ENCODE data around the gene ZNF791. TPM values are rescaled to one million over a fixed set of nuclear protein-coding genes. Genes with fewer than 3 reads are reported as not detected.

The ZNF791 gene
- total and polyA plus RNA-seq, 9 donors, result 13.6 to 44.3 (median 34.0) TPM

DNA sequence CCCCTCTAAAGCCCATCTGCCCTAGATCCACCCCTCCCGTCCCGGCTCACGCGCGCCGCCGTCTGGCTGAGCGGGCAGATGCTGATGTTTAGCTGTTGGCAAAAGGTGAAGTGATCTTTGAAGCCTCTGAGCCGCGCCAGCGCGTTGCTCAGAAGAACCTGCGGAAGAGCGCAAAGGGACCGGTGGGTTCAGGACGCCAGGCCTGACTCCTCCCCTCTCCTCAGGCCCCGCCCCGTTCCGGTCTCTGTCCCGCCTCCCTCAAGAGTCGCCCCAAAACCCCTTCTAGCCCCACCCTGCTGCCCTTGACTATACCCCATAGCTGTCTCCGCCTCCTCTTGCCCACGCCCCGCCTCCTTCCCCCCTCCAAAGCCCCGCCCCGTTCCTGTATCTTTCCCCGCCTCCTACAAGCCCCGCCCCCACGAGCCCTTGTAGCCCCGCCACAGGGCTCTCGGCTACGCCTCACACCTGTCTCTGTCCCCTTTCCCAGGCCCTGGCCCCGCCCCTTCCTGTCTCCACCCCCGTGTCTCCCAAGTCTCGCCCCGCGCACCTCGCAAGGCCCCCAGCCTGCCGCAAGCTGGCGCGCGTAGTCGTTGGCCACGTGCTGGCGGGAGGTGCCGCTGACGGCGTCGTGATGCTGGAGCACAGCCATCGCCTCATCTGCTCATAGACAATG is 46.3 kb downstream of the ZNF791 start:
- no peak for DNase-seq
- H3K36me3 ChIP-seq, result no peaks in the 10 kb centered on the region
- WGBS, 3 donors, result 54 to 64% (median 57%) methylated on average over 50 of the region's 50 CpGs
- H3K9me3 ChIP-seq, result no peaks in the 10 kb centered on the region
- no peak overlapping the region for H3K27ac ChIP-seq
- no peak overlapping the region for H3K4me3 ChIP-seq
- H3K27me3 ChIP-seq, result no peaks in the 10 kb centered on the region
- TF ChIP-seq, protein P1, sequence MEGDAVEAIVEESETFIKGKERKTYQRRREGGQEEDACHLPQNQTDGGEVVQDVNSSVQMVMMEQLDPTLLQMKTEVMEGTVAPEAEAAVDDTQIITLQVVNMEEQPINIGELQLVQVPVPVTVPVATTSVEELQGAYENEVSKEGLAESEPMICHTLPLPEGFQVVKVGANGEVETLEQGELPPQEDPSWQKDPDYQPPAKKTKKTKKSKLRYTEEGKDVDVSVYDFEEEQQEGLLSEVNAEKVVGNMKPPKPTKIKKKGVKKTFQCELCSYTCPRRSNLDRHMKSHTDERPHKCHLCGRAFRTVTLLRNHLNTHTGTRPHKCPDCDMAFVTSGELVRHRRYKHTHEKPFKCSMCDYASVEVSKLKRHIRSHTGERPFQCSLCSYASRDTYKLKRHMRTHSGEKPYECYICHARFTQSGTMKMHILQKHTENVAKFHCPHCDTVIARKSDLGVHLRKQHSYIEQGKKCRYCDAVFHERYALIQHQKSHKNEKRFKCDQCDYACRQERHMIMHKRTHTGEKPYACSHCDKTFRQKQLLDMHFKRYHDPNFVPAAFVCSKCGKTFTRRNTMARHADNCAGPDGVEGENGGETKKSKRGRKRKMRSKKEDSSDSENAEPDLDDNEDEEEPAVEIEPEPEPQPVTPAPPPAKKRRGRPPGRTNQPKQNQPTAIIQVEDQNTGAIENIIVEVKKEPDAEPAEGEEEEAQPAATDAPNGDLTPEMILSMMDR (IDR thresholded peaks at IDR 0.05), result no peak
- no peak for TF ChIP-seq EP300 (IDR thresholded peaks at IDR 0.05)
- no peak for TF ChIP-seq POLR2A (IDR thresholded peaks at IDR 0.05)
- H3K4me1 ChIP-seq (ENCODE audit: insufficient read depth), result no peaks in the 10 kb centered on the region
- intact Hi-C loops (cut with DNase I), result no loop called here

DNA sequence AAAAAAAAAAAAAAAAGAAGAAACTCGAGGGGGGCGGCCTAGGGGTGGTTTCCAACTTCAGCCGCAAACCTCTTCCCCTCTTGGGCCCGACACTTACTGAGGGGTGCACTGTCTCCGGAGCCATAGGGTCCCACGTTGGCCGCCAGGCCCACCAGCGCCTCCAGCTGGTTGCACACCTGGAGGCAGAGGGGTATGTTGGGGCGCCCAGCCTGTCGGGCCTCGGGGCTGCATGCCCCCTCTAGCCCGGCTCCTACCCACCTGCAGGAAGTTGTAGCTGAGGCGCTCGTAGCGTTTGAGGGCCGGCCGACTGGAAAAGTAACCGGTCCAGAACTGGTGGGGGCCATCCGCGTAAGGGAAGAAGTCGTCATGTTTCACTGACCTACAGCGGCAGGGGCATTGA is 47.2 kb downstream of the ZNF791 start:
- no peak for DNase-seq
- H3K9me3 ChIP-seq, result no peaks in the 10 kb centered on the region
- no peaks in the 10 kb centered on the region for H3K36me3 ChIP-seq
- no peaks in the 10 kb centered on the region for H3K27me3 ChIP-seq
- no peak for TF ChIP-seq POLR2A (IDR thresholded peaks at IDR 0.05)
- TF ChIP-seq, protein P1 (IDR thresholded peaks at IDR 0.05), result no peak
- no peak for TF ChIP-seq EP300 (IDR thresholded peaks at IDR 0.05)
- no peak overlapping the region for H3K4me3 ChIP-seq
- H3K27ac ChIP-seq, result no peak overlapping the region
- WGBS, 3 donors, result 94 to 95% (median 94%) methylated on average over 21 to 22 of the region's 22 CpGs
- H3K4me1 ChIP-seq (ENCODE audit: insufficient read depth), result no peaks in the 10 kb centered on the region
- intact Hi-C loops (cut with DNase I), result no loop called here

DNA sequence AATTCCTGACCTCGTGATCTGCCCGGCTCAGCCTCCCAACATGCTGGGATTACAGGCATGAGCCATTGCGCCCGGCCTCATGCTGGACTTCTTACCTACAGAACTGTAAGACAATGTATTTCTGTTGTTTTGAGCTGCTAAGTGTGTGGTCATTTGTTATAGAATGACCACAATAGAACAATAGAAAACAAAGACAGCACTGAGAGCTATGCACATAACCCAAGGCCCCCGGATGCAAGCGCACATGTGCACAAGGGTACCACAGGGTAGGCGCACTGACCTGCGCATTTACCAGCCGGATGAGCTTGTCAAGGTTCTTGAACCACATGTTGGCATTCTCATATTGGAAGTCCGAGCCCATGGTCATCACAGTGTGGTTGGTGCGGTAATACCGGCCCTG is 50.3 kb downstream of the ZNF791 start:
- H3K4me3 ChIP-seq, result no peak overlapping the region
- no peaks in the 10 kb centered on the region for H3K36me3 ChIP-seq
- 92 to 94% (median 94%) methylated on average over 12 of the region's 12 CpGs for WGBS, 3 donors
- H3K27me3 ChIP-seq, result no peaks in the 10 kb centered on the region
- H3K9me3 ChIP-seq, result no peaks in the 10 kb centered on the region
- peaks cover 3% of the 10 kb centered on the region for H3K4me1 ChIP-seq (ENCODE audit: insufficient read depth)
- no peak overlapping the region for H3K27ac ChIP-seq
- TF ChIP-seq, protein P1 (IDR thresholded peaks at IDR 0.05), result no peak
- no peak for TF ChIP-seq EP300 (IDR thresholded peaks at IDR 0.05)
- TF ChIP-seq POLR2A (IDR thresholded peaks at IDR 0.05), result no peak
- DNase-seq, result no peak
- intact Hi-C loops (cut with DNase I), result loop anchor here in 1 of 4 donors (10.0 kb wide), 1 partner anchor 96 kb away; no protein-coding TSS in a partner anchor

DNA sequence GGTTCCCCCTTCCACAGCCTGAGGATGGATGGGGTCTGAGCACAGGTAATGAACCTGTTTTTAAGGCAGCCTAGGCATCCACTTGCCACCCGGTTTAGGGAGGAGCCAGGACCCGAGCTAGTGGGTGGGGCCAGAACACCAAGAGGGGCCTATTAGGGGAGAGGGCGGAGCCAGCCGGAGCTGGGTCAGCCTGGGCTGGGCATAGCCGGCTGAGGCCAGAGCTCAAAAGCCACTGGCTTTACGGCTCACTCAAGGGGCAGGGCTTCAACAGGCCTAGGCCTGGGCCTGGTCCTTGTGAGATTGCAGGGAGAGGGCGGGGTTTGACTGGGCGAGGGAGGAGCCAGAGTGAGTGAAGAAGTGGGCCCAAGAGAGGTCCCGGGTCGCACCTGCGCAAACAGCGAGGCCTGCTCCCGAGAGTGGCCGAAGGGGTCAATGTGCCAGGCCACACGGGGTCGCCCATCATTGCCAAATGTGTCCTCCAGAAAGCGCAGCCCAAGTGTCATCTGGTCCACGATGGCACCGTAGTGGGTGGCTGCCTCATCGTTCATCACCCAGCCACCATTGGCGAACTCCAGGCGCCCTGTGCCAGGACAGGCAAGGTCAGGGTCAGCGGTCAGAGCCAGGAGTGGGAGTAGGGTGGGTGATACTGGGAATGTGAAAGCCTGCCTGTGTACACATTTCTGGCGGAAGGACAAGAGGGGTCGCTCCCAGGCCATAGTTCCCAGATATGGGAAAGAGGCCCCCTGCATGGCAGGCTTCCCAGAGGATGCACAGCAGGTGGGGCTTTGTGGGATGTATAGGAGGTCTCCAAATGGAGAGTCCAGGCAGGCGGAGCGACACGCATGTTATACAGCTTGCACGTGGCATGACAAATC is 53.9 kb downstream of the ZNF791 start:
- 75 to 80% (median 79%) methylated on average over 29 of the region's 29 CpGs for WGBS, 3 donors
- no peak for DNase-seq
- H3K36me3 ChIP-seq, result no peaks in the 10 kb centered on the region
- H3K4me3 ChIP-seq, result no peak overlapping the region
- H3K9me3 ChIP-seq, result no peaks in the 10 kb centered on the region
- H3K4me1 ChIP-seq (ENCODE audit: insufficient read depth), result peaks cover 6% of the 10 kb centered on the region
- H3K27ac ChIP-seq, result no peak overlapping the region
- H3K27me3 ChIP-seq, result no peaks in the 10 kb centered on the region
- intact Hi-C loops (cut with DNase I), result loop anchor here in 1 of 4 donors (10.0 kb wide), 1 partner anchor 100 kb away; no protein-coding TSS in a partner anchor
- TF ChIP-seq POLR2A (IDR thresholded peaks at IDR 0.05) (no peak), EP300 (IDR thresholded peaks at IDR 0.05) (no peak)
